ENCODE data around the gene EXOC6B.

GRCh38 chr2:72770879-72771461 is 54.9 kb downstream of the EXOC6B start:
- TF ChIP-seq, protein P1, sequence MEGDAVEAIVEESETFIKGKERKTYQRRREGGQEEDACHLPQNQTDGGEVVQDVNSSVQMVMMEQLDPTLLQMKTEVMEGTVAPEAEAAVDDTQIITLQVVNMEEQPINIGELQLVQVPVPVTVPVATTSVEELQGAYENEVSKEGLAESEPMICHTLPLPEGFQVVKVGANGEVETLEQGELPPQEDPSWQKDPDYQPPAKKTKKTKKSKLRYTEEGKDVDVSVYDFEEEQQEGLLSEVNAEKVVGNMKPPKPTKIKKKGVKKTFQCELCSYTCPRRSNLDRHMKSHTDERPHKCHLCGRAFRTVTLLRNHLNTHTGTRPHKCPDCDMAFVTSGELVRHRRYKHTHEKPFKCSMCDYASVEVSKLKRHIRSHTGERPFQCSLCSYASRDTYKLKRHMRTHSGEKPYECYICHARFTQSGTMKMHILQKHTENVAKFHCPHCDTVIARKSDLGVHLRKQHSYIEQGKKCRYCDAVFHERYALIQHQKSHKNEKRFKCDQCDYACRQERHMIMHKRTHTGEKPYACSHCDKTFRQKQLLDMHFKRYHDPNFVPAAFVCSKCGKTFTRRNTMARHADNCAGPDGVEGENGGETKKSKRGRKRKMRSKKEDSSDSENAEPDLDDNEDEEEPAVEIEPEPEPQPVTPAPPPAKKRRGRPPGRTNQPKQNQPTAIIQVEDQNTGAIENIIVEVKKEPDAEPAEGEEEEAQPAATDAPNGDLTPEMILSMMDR (IDR thresholded peaks at IDR 0.05): peak; percentile 77 to 90 (median 82)
- TF ChIP-seq POLR2A (IDR thresholded peaks at IDR 0.05): no peak
